Gastrocnemius medialis (tissue), 4 donors: ENCODE data around the gene ALX4.

Experiments used
- POLR2A ChIP-seq, 2 donors: fragments of 450-650 bp; IDR thresholded peaks; one replicate each; pipeline ENCODE4 v1.6.1; 2017; ENCODE audit warnings: antibody characterized with exemption in 2 of 2, mild to moderate bottlenecking in 2 of 2, moderate library complexity in 2 of 2
- TF ChIP-seq, protein P1 (sequence below), 5 experiments: fragments of 450-650 bp in 3 of 5; fragments of 200-600 bp in 2 of 5; sonication (generic) in 2 of 5; IDR thresholded peaks in 4 of 5; conservative IDR thresholded peaks in 1 of 5; 1 replicate in 4 of 5; 2 replicates in 1 of 5; pipeline ENCODE4 v1.5.1; 2016 to 2019; ENCODE audit warnings: antibody characterized with exemption in 5 of 5, mild to moderate bottlenecking in 3 of 5, moderate library complexity in 3 of 5

DNA sequence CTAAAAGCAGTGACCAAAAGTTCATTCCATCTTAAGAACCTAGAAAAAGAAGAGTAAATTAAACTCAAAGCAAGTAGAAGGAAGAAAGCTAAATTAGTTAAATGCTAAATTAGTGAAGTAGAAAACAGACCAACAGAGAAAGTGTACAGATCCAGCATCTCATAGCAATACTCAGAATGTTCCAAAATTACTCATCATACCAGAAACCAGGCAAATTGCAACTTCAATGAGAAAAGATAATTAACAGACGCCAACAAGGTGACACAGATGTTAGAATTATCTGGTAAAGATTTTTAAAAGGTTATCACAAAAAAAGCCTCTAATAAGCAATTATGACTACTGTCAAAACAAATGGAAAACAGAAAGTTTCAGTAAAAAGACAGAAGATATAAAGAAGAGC is 96.8 kb downstream of the ALX4 start:
- TF ChIP-seq, protein P1, sequence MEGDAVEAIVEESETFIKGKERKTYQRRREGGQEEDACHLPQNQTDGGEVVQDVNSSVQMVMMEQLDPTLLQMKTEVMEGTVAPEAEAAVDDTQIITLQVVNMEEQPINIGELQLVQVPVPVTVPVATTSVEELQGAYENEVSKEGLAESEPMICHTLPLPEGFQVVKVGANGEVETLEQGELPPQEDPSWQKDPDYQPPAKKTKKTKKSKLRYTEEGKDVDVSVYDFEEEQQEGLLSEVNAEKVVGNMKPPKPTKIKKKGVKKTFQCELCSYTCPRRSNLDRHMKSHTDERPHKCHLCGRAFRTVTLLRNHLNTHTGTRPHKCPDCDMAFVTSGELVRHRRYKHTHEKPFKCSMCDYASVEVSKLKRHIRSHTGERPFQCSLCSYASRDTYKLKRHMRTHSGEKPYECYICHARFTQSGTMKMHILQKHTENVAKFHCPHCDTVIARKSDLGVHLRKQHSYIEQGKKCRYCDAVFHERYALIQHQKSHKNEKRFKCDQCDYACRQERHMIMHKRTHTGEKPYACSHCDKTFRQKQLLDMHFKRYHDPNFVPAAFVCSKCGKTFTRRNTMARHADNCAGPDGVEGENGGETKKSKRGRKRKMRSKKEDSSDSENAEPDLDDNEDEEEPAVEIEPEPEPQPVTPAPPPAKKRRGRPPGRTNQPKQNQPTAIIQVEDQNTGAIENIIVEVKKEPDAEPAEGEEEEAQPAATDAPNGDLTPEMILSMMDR (IDR thresholded peaks at IDR 0.05 in 4 of 5, conservative IDR thresholded peaks at IDR 0.05 in 1 of 5), result no peak
- no peak for TF ChIP-seq POLR2A (IDR thresholded peaks at IDR 0.05)
